IPS-NIHi7 (cell line): ENCODE data around the gene CALR.
"Not testable (repeated sequence)": the region's sequence is repeated elsewhere in the genome, so short reads cannot be mapped to it uniquely, and the experiment has no call there.

Source experiments
- DNase-seq: peaks from one replicate; pipeline ENCODE4 v3.0.0; 2012; ENCODE audit warnings: mixed read lengths; ENCODE audit errors: extremely low spot score

Gene CALR

GRCh38 chr19:12952488-12953137, 14.2 kb downstream of the CALR start:
- DNase-seq = no peak

GRCh38 chr19:12953138-12953798, 14.9 kb downstream of the CALR start:
- no peak for DNase-seq

- no peak for DNase-seq
Observed at GRCh38 chr19:12953799-12954611, 15.6 kb downstream of the CALR start.

- DNase-seq = no peak
Observed at GRCh38 chr19:12954612-12954962, 16.2 kb downstream of the CALR start.

GRCh38 chr19:12955575-12955974, 17.2 kb downstream of the CALR start:
- DNase-seq = not testable (repeated sequence)

GRCh38 chr19:12955996-12956395, 17.6 kb downstream of the CALR start:
- no peak for DNase-seq

- peak; percentile 83 for DNase-seq
Observed at GRCh38 chr19:12956446-12957388, 18.3 kb downstream of the CALR start, which contains the start of gene GADD45GIP1. Gene GADD45GIP1, minus strand, starts transcription at chr19:12957223. Its CDS starts 11 bp downstream, at chr19:12957212.

GRCh38 chr19:12957389-12957952, 19.1 kb downstream of the CALR start:
- DNase-seq = not testable (repeated sequence)

- no peak for DNase-seq
Observed at GRCh38 chr19:12959481-12959880, 21.1 kb downstream of the CALR start.

- DNase-seq = peak; percentile 87
Observed at GRCh38 chr19:12965017-12965811, 26.8 kb downstream of the CALR start.

- no peak for DNase-seq
Observed at GRCh38 chr19:12965812-12966135, 27.4 kb downstream of the CALR start.

GRCh38 chr19:12967907-12968306, 29.5 kb downstream of the CALR start:
- DNase-seq = no peak

GRCh38 chr19:12969292-12969988, 31.0 kb downstream of the CALR start, which contains the start of gene DAND5:
Gene DAND5, plus strand, starts transcription at chr19:12969576. Its CDS starts 85 bp downstream, at chr19:12969661.
- no peak for DNase-seq

GRCh38 chr19:12970070-12970820, 31.8 kb downstream of the CALR start:
- no peak for DNase-seq

GRCh38 chr19:12973236-12973635, 34.8 kb downstream of the CALR start:
- DNase-seq = no peak

- no peak for DNase-seq
Observed at GRCh38 chr19:12974301-12975220, 36.2 kb downstream of the CALR start.

- no peak for DNase-seq
Observed at GRCh38 chr19:12975221-12975741, 36.9 kb downstream of the CALR start.

GRCh38 chr19:12976109-12976508, 37.7 kb downstream of the CALR start:
- DNase-seq = not testable (repeated sequence)
